VCaP (cell line): ENCODE data around the gene SRM.
"Not testable (repeated sequence)": the region's sequence is repeated elsewhere in the genome, so short reads cannot be mapped to it uniquely, and the experiment has no call there.

Source experiments
- H3K27ac ChIP-seq: fragments of 450-650 bp; 2 replicates; pipeline ENCODE4 v1.5.1; 2017
- CTCF ChIP-seq: fragments of 450-650 bp; conservative IDR thresholded peaks from 2 replicates; pipeline ENCODE4 v1.5.1; 2017; ENCODE audit warnings: mild to moderate bottlenecking, moderate library complexity

SRM gene

GRCh38 chr1:11041048-11041447 lies 18.8 kb downstream of the SRM start:
- no peak overlapping the region for H3K27ac ChIP-seq
- TF ChIP-seq CTCF = no peak

DNA sequence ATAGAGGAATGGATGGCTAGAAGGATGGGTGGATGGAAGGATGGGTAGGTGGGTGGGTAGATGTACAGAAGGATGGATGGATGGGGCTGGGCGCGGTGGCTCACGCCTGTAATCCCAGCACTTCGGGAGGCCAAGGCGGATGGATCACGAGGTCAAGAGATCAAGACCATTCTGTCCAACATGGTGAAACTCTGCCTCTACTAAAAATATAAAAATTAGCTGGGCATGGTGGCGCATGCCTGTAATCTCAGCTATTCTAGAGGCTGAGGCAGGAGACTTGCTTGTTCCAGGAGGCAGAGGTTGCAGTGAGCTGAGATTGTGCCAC lies 19.8 kb downstream of the SRM start:
- not testable (repeated sequence) for H3K27ac ChIP-seq

- TF ChIP-seq CTCF = no peak
- H3K27ac ChIP-seq = no peak overlapping the region
These were observed 20.3 kb downstream of the SRM start for GRCh38 chr1:11039351-11040104.

GRCh38 chr1:11037740-11038182 lies 22.1 kb downstream of the SRM start:
- TF ChIP-seq CTCF = peak; percentile 98
- no peak overlapping the region for H3K27ac ChIP-seq

GRCh38 chr1:11037019-11037739 lies 22.6 kb downstream of the SRM start:
- H3K27ac ChIP-seq = not testable (repeated sequence)

DNA sequence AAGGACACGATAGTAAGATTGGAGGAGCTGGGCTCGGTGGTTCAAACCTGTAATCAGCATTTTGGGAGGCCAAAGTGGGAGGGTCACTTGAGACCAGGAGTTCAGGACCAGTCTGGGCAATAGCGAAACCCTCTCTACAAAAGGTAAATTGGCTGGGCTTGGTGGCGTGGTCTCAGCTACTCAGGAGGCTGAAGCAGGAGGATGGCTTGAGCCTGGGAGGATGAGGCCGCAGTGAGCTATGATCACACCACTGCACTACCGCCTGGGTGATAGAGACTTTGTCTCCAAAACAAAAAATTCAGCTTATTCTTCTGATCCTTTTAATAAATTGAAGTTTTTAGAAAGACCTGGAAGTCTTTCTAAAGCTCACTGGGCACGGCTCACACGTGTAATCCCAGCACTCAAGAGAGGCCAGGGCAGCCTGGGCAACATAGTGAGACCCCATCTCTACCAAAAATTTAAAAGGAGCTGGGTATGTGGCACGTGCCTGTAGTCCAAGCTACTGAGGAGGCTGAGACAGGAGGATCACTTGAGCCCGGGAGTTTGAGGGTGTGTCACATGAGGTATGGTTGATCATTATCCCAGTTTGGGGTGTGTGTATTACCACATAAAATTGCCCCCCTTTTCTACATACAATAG lies 28.1 kb downstream of the SRM start:
- TF ChIP-seq CTCF = no peak
- no peak overlapping the region for H3K27ac ChIP-seq

GRCh38 chr1:11030865-11031264 lies 29.0 kb downstream of the SRM start:
- no peak overlapping the region for H3K27ac ChIP-seq

GRCh38 chr1:11028018-11028417 lies 31.8 kb downstream of the SRM start:
- no peak for TF ChIP-seq CTCF
- no peak overlapping the region for H3K27ac ChIP-seq

More at GRCh38 chr1:11030865-11031264, 29.0 kb downstream of the SRM start:
- no peak for TF ChIP-seq CTCF
